Endothelial cell of umbilical vein (primary cell): ENCODE data around the gene OSGIN1. TPM values are rescaled to one million over a fixed set of nuclear protein-coding genes. Genes with fewer than 3 reads are reported as not detected.

Source experiments
- BruUV-seq: library from RNA; stranded (reverse); fragments of 400-500 nt; replicated peaks from 2 replicates; lab custom pipeline; 2021; lab: Mats Ljungman, UMichigan
- CTCF ChIA-PET: fragments of 300-600, 350-600 bp; sonication (Branson Sonifier 250); formaldehyde crosslinking; loops from one replicate; lab custom pipeline; 2021; ENCODE audit warnings: antibody characterized with exemption, inconsistent platforms; lab: Charles Lee
- POLR2A ChIA-PET: fragments of 300-600, 350-600 bp; sonication (Branson Sonifier 250); formaldehyde crosslinking; loops from one replicate; lab custom pipeline; 2021; ENCODE audit warnings: antibody characterized with exemption, inconsistent platforms; lab: Charles Lee
- DNase-seq: peaks from one replicate; pipeline ENCODE4 v3.0.0-alpha.2; 2011; ENCODE audit warnings: low read depth, low spot score
- FAIRE-seq: peaks from 2 replicates; lab custom pipeline; 2011; peaks lifted over from hg19 to GRCh38; lab: Jason Lieb, UNC
- H2AFZ ChIP-seq: 2 replicates; pipeline ENCODE4 v1.6.0; 2012; ENCODE audit warnings: low read depth, low read length, control low read depth, inconsistent platforms
- H3K27ac ChIP-seq: 2 replicates; pipeline ENCODE4 v1.5.1; 2011; ENCODE audit warnings: low read depth, mild to moderate bottlenecking, control low read depth, low read length, moderate library complexity; ENCODE audit not compliant: insufficient read depth
- H3K27me3 ChIP-seq, 2 experiments: 2 replicates each; pipeline versions ENCODE4 v1.6.0 to v1.6.1; 2011; ENCODE audit warnings: low read length in 2 of 2, mixed read lengths in 1 of 2; ENCODE audit not compliant: control insufficient read depth in 2 of 2, insufficient read depth in 2 of 2
- H3K36me3 ChIP-seq, 2 experiments: 2 replicates in 1 of 2; 3 replicates in 1 of 2; pipeline ENCODE4 v1.5.1; 2011; ENCODE audit warnings: low read length in 2 of 2, mild to moderate bottlenecking in 1 of 2, moderate library complexity in 1 of 2; ENCODE audit not compliant: control insufficient read depth in 2 of 2, insufficient read depth in 2 of 2; ENCODE audit errors: extremely low read depth in 1 of 2
- H3K4me1 ChIP-seq: 3 replicates; pipeline ENCODE4 v1.5.1; 2011; ENCODE audit warnings: mild to moderate bottlenecking, low read length; ENCODE audit not compliant: control insufficient read depth, insufficient read depth; ENCODE audit errors: extremely low read depth
- H3K4me2 ChIP-seq: 2 replicates; pipeline ENCODE4 v1.6.1; 2011; ENCODE audit warnings: low read length, control low read depth, mixed read lengths; ENCODE audit not compliant: insufficient read depth
- H3K4me3 ChIP-seq, 3 experiments: fragments of 200-600 bp in 1 of 3; sonication (generic), shearing (Covaris generic) in 1 of 3; replicated peaks in 1 of 3; 2 replicates each; pipeline ENCODE4 v1.5.1; 2011 to 2016; ENCODE audit warnings: control low read depth in 3 of 3, low read length in 3 of 3, mild to moderate bottlenecking in 2 of 3, inconsistent platforms in 1 of 3, low read depth in 1 of 3, moderate library complexity in 1 of 3; ENCODE audit not compliant: insufficient read depth in 1 of 3
- H3K79me2 ChIP-seq: 2 replicates; pipeline ENCODE4 v1.6.0; 2012; ENCODE audit warnings: low read length, inconsistent platforms; ENCODE audit not compliant: control insufficient read depth, insufficient read depth
- H3K9ac ChIP-seq: replicated peaks from 2 replicates; pipeline ENCODE3; 2011; ENCODE audit warnings: low read length, control low read depth; ENCODE audit not compliant: insufficient read depth; ENCODE audit errors: extremely low read depth
- H3K9me1 ChIP-seq: replicated peaks from 3 replicates; pipeline ENCODE4 v1.6.0; 2011; ENCODE audit warnings: mild to moderate bottlenecking, low read length; ENCODE audit not compliant: control insufficient read depth, insufficient read depth; ENCODE audit errors: extremely low read depth
- H3K9me3 ChIP-seq: replicated peaks from 2 replicates; pipeline ENCODE4 v1.5.1; 2012; ENCODE audit warnings: low read length, inconsistent platforms; ENCODE audit not compliant: control insufficient read depth, insufficient read depth
- H4K20me1 ChIP-seq: replicated peaks from 2 replicates; pipeline ENCODE3; 2011; ENCODE audit warnings: mild to moderate bottlenecking, low read length; ENCODE audit not compliant: control insufficient read depth, insufficient read depth; ENCODE audit errors: extremely low read depth
- EZH2 ChIP-seq: IDR thresholded peaks from 2 replicates; pipeline ENCODE4 v1.6.1; 2012; ENCODE audit warnings: borderline replicate concordance, low read depth, mild to moderate bottlenecking, moderate library complexity, low read length, inconsistent platforms; ENCODE audit not compliant: severe bottlenecking
- FOS ChIP-seq: IDR thresholded peaks from 2 replicates; pipeline ENCODE4 v1.6.1; 2011; ENCODE audit warnings: mild to moderate bottlenecking, low read length, moderate library complexity, borderline replicate concordance; ENCODE audit not compliant: insufficient read depth
- GATA2 ChIP-seq: IDR thresholded peaks from 2 replicates; pipeline ENCODE4 v1.7.0; 2011; ENCODE audit warnings: low read depth, mild to moderate bottlenecking, moderate library complexity, mixed read lengths, low read length; ENCODE audit not compliant: insufficient read length, insufficient read depth
- JUN ChIP-seq: IDR thresholded peaks from 2 replicates; pipeline ENCODE4 v1.6.1; 2011; ENCODE audit warnings: borderline replicate concordance, low read depth; ENCODE audit not compliant: insufficient read length, insufficient read depth
- MYC ChIP-seq: IDR thresholded peaks from one replicate; pipeline ENCODE4 v1.6.1; 2011; ENCODE audit warnings: mild to moderate bottlenecking, low read depth, low read length
- POLR2A ChIP-seq: IDR thresholded peaks from 2 replicates; pipeline ENCODE4 v1.6.1; 2012; ENCODE audit warnings: low read depth, mild to moderate bottlenecking, control low read depth, low read length
- POLR2AphosphoS5 ChIP-seq: IDR thresholded peaks from 2 replicates; pipeline ENCODE4 v1.6.1; 2012; ENCODE audit warnings: low read depth, mild to moderate bottlenecking, control low read depth, low read length, moderate library complexity; ENCODE audit not compliant: insufficient read depth
- dilution Hi-C: fragments of 300-500 bp; cut with MboI; formaldehyde crosslinking; loops from one replicate; pipeline ENCODE4 v1.15.0; 2019; ENCODE audit warnings: low sequenced_read_pairs; ENCODE audit not compliant: extremely low pct_ligation_motif_present
- intact Hi-C: fragments of 100-400 bp; cut with micrococcal nuclease; formaldehyde crosslinking; loops from one replicate; pipeline ENCODE4 v1.10.0; 2022
- polyA plus RNA-seq, 4 experiments: library from polyadenylated mRNA; depleted of rRNA in 3 of 4; stranded (reverse) in 3 of 4; unstranded in 1 of 4; fragments of >200 nt; gene quantifications; 2 replicates each; pipeline versions ENCODE4 v1.2.1 to v1.2.3, GENCODE V29; 2011 to 2012; ENCODE audit warnings: missing spikeins in 1 of 4
- total RNA-seq: library from RNA; stranded (reverse); gene quantifications from 2 replicates; pipeline ENCODE4 v1.2.3, GENCODE V29; 2021
- TF ChIP-seq, protein P1 (sequence below): IDR thresholded peaks from 2 replicates; pipeline ENCODE4 v1.6.1; 2011; ENCODE audit not compliant: insufficient read depth, insufficient read length
- TF ChIP-seq, protein P2 (sequence below), 2 donors: IDR thresholded peaks; 1 replicate in 1 of 2; 2 replicates in 1 of 2; pipeline ENCODE4 v1.5.1; 2011; ENCODE audit warnings: low read length in 2 of 2, mild to moderate bottlenecking in 2 of 2, moderate library complexity in 2 of 2, control low read depth in 1 of 2, inconsistent platforms in 1 of 2, low read depth in 1 of 2; ENCODE audit not compliant: insufficient read depth in 1 of 2; ENCODE audit errors: extremely low read depth in 1 of 2

Gene OSGIN1
- total and polyA plus RNA-seq, 2 donors (not counting 3 experiments of a cell fraction or from before 2014, with no cell fraction given), result 9.2 to 11.0 TPM

DNA sequence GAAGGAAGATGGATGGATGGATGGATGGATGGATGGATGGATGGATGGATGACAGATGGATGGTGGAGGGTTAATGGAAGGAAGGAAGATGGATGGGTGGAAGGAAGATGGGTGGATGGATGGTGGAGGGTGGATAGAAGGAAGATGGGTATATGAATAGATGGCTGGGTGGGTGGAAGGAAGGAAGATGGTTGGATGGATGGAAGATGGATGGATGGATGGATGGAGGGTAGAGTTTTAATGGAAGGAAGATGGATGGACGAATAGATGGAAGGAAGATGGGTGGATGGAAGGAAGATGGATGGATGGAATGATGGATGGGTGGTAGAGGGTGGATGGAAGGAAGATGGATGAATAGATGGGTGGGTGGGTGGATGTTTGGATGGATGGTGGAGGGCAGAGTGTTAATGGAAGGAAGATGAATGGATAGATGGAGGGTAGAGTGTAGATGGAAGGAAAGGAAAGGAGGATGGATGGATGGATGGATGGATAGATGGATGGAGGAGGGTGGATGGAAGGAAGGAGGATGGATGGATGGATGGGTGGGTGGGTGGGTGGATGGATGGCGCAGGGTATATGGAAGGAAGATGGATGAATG, 32.0 kb upstream of the OSGIN1 start:
- Histone ChIP-seq H3K9ac (no peak overlapping the region), H3K4me1 (no peaks in the 10 kb centered on the region), H3K4me3 (no peak overlapping the region), H3K79me2 (no peaks in the 10 kb centered on the region), H3K27ac (no peak overlapping the region), H2AFZ (no peak overlapping the region), H3K9me3 (no peaks in the 10 kb centered on the region), H3K9me1 (no peaks in the 10 kb centered on the region), H4K20me1 (no peaks in the 10 kb centered on the region), H3K27me3 (no peaks in the 10 kb centered on the region), H3K4me2 (no peak overlapping the region), H3K36me3 (peaks cover 0 to 14% of the 10 kb centered on the region in 2 experiments)
- POLR2A ChIA-PET, result no interaction called here
- intact Hi-C loops, result no loop called here
- dilution Hi-C loops, result no loop called here
- CTCF ChIA-PET, result no interaction called here
- no TSS peak for BruUV-seq
- TF ChIP-seq JUN, result no peak
- no peak for TF ChIP-seq MYC
- TF ChIP-seq POLR2AphosphoS5, result no peak
- TF ChIP-seq POLR2A, result no peak
- TF ChIP-seq FOS, result no peak
- TF ChIP-seq GATA2, result no peak
- TF ChIP-seq EZH2, result no peak
- DNase-seq (no peak), FAIRE-seq (no peak)

- DNase-seq, result no peak
- no peaks in the 10 kb centered on the region for H4K20me1 ChIP-seq
- H3K4me2 ChIP-seq, result no peak overlapping the region
- H3K9me1 ChIP-seq, result no peaks in the 10 kb centered on the region
- peaks cover 3% of the 10 kb centered on the region for H3K4me1 ChIP-seq
- no peaks in the 10 kb centered on the region for H3K9me3 ChIP-seq
- H3K9ac ChIP-seq, result no peak overlapping the region
- ChIA-PET POLR2A (no interaction called here), CTCF (interaction anchor here (1.0 kb wide), 1 partner anchor 142 kb away, joined by 4 read pairs; no protein-coding TSS in a partner anchor)
- no peaks in the 10 kb centered on the region for H3K79me2 ChIP-seq
- BruUV-seq, result no TSS peak
- TF ChIP-seq JUN (no peak), EZH2 (no peak), GATA2 (no peak), POLR2A (no peak), POLR2AphosphoS5 (no peak), FOS (no peak)
- TF ChIP-seq, protein P1, sequence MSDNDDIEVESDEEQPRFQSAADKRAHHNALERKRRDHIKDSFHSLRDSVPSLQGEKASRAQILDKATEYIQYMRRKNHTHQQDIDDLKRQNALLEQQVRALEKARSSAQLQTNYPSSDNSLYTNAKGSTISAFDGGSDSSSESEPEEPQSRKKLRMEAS, result no peak
- TF ChIP-seq, protein P2, sequence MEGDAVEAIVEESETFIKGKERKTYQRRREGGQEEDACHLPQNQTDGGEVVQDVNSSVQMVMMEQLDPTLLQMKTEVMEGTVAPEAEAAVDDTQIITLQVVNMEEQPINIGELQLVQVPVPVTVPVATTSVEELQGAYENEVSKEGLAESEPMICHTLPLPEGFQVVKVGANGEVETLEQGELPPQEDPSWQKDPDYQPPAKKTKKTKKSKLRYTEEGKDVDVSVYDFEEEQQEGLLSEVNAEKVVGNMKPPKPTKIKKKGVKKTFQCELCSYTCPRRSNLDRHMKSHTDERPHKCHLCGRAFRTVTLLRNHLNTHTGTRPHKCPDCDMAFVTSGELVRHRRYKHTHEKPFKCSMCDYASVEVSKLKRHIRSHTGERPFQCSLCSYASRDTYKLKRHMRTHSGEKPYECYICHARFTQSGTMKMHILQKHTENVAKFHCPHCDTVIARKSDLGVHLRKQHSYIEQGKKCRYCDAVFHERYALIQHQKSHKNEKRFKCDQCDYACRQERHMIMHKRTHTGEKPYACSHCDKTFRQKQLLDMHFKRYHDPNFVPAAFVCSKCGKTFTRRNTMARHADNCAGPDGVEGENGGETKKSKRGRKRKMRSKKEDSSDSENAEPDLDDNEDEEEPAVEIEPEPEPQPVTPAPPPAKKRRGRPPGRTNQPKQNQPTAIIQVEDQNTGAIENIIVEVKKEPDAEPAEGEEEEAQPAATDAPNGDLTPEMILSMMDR (IDR thresholded peaks at IDR 0.05; ENCODE audit: extremely low read depth in 1 of 2, insufficient read depth in 1 of 2, low read depth in 1 of 2, low read length in 2 of 2), result no peak
- FAIRE-seq, result no peak
- H2AFZ ChIP-seq, result no peak overlapping the region
- H3K4me3 ChIP-seq, result no peak overlapping the region
- dilution Hi-C loops (no loop called here), intact Hi-C loops (no loop called here)
- no peak overlapping the region for H3K27ac ChIP-seq
- no peaks in the 10 kb centered on the region for H3K27me3 ChIP-seq
- H3K36me3 ChIP-seq, result peaks cover 0 to 5% of the 10 kb centered on the region in 2 experiments
Observed at GRCh38 chr16:83923581-83924365, 29.3 kb upstream of the OSGIN1 start.
